K562 (cell line): Measurements from ENCODE around the gene RPL7L1. TPM values are rescaled to one million over a fixed set of nuclear protein-coding genes. Genes with fewer than 3 reads are reported as not detected.

Source experiments
- CTCFL ChIP-seq: IDR thresholded peaks from 2 replicates; pipeline ENCODE4 v1.6.1; 2011; ENCODE audit warnings: borderline replicate concordance, low read depth, mild to moderate bottlenecking, moderate library complexity, low read length; ENCODE audit not compliant: insufficient read depth, poor library complexity, severe bottlenecking
- DPF2 ChIP-seq: fragments of 450-650 bp; IDR thresholded peaks from 2 replicates; pipeline ENCODE4 v1.6.1; 2016
- EHMT2 ChIP-seq: fragments of 450-650 bp; IDR thresholded peaks from 2 replicates; pipeline ENCODE4 v1.6.1; 2018; ENCODE audit warnings: antibody characterized with exemption
- FIP1L1 ChIP-seq: fragments of 200-400 bp; formaldehyde crosslinking; IDR thresholded peaks from 2 replicates; pipeline ENCODE4 v1.6.1; 2018; ENCODE audit warnings: mild to moderate bottlenecking, low read depth, low read length; ENCODE audit not compliant: poor library complexity, severe bottlenecking
- HDAC2 ChIP-seq: fragments of 450-650 bp; IDR thresholded peaks from 2 replicates; pipeline ENCODE4 v1.6.1; 2016; ENCODE audit warnings: mild to moderate bottlenecking
- MTA1 ChIP-seq: fragments of 450-650 bp; IDR thresholded peaks from 2 replicates; pipeline ENCODE4 v1.6.1; 2017; ENCODE audit warnings: borderline replicate concordance
- NRF1 ChIP-seq, 2 experiments: fragments of 450-650 bp; IDR thresholded peaks in 1 of 2; conservative IDR thresholded peaks in 1 of 2; 2 replicates each; pipeline ENCODE4 v1.6.1; 2014; ENCODE audit warnings: mild to moderate bottlenecking in 2 of 2
- PRPF4 ChIP-seq: fragments of 200-400 bp; formaldehyde crosslinking; IDR thresholded peaks from one replicate; pipeline ENCODE4 v1.6.1; 2017; ENCODE audit warnings: low read length, low read depth, mild to moderate bottlenecking; ENCODE audit not compliant: insufficient read depth, poor library complexity, severe bottlenecking
- RBFOX2 ChIP-seq: fragments of 200-400 bp; formaldehyde crosslinking; IDR thresholded peaks from 2 replicates; pipeline ENCODE4 v1.6.1; 2017; ENCODE audit warnings: low read depth, mild to moderate bottlenecking, low read length, moderate library complexity
- SETDB1 ChIP-seq: IDR thresholded peaks from one replicate; pipeline ENCODE4 v1.6.1; 2012; ENCODE audit warnings: low read length, control low read depth, inconsistent platforms
- SNRNP70 ChIP-seq: fragments of 200-400 bp; formaldehyde crosslinking; optimal IDR thresholded peaks from 2 replicates; pipeline ENCODE3; 2017; ENCODE audit warnings: low read depth, low read length
- TFAP4 ChIP-seq: sonication (generic); formaldehyde crosslinking; IDR thresholded peaks from 2 replicates; pipeline ENCODE4 v1.8.0; 2022; ENCODE audit warnings: missing genetic modification reagents, mild to moderate bottlenecking, moderate library complexity, borderline replicate concordance
- UBTF ChIP-seq, 2 experiments: IDR thresholded peaks; 2 replicates each; pipeline ENCODE4 v1.6.1; 2012; ENCODE audit warnings: improper control_type of control experiment in 2 of 2, low read depth in 2 of 2, low read length in 2 of 2, borderline replicate concordance in 1 of 2
- VEZF1 ChIP-seq: fragments of 200-800 bp; sonication (Bioruptor generic); IDR thresholded peaks from 2 replicates; pipeline ENCODE4 v1.6.1; 2017; ENCODE audit warnings: missing genetic modification characterization, missing compliant biosample characterization
- ZNF121 ChIP-seq: sonication (generic); formaldehyde crosslinking; conservative IDR thresholded peaks from 2 replicates; pipeline ENCODE4 v1.8.0; 2022; ENCODE audit warnings: missing genetic modification reagents
- ZNF24 ChIP-seq: fragments of 450-650 bp; IDR thresholded peaks from 2 replicates; pipeline ENCODE4 v1.6.1; 2016
- ZNF408 ChIP-seq: fragments of 250-450 bp; sonication (Bioruptor Pico); IDR thresholded peaks from 2 replicates; pipeline ENCODE4 v1.4.0; 2020; ENCODE audit warnings: low read depth, mild to moderate bottlenecking, moderate library complexity
- ZNF512 ChIP-seq: IDR thresholded peaks from 2 replicates; pipeline ENCODE4 v1.6.1; 2016; ENCODE audit warnings: missing genetic modification characterization, missing compliant biosample characterization
- polyA plus RNA-seq, 8 experiments: library from polyadenylated mRNA; depleted of rRNA in 4 of 8; stranded (reverse) in 5 of 8; unstranded in 3 of 8; fragments of >200 nt; fragmentation: Nextera tagmentation in 2 of 8; fragmentation: Illumina TruSeq in 1 of 8; extraction: Ambion mirVana in 2 of 8; extraction: Trizol in 1 of 8; gene quantifications; 2 replicates each; pipeline versions ENCODE4 v1.2.1 to v1.2.3, GENCODE V29; 2011 to 2014; ENCODE audit warnings: inconsistent platforms in 1 of 8, missing spikeins in 1 of 8
- total RNA-seq, 7 experiments: library from RNA; depleted of rRNA in 6 of 7; stranded (reverse); fragments of >200 nt in 6 of 7; fragmentation: Illumina TruSeq in 2 of 7; extraction: Trizol in 2 of 7; gene quantifications; 2 replicates each; pipeline versions ENCODE4 v1.2.1 to v1.2.3, GENCODE V29; 2011 to 2021; ENCODE audit warnings: low replicate concordance in 1 of 7

Gene RPL7L1
- total and polyA plus RNA-seq, 9 of the 15 experiments (the other 6 are each of a cell fraction or from before 2014, with no cell fraction given): 129 to 259 (median 164) TPM

GRCh38 chr6:42879372-42880239 lies at the start of gene RPL7L1 (continued):
- TF ChIP-seq ZNF121 (CRISPR knock-in tag): no peak
- peak; percentile 75 for TF ChIP-seq VEZF1 (CRISPR knock-in tag)
- TF ChIP-seq ZNF512: no peak
- TF ChIP-seq MTA1: peak; percentile 97
- no peak for TF ChIP-seq FIP1L1
- peak; percentile 67 for TF ChIP-seq DPF2
- peak; percentile 94 for TF ChIP-seq RBFOX2
- TF ChIP-seq ZNF24: peak; percentile 60; the same call in 1 of the 2 replicates
- TF ChIP-seq UBTF (IDR thresholded peaks at IDR 0.05; ENCODE audit: borderline replicate concordance in 1 of 2, low read depth in 2 of 2, low read length in 2 of 2): peak in 1 of 2 experiments; percentile 72; a peak in 1 of 4 replicates
- peak; percentile 38 for TF ChIP-seq SETDB1
- TF ChIP-seq NRF1 (conservative IDR thresholded peaks at IDR 0.05 in 1 of 2, IDR thresholded peaks at IDR 0.05 in 1 of 2): peak; percentile 94 to 95
- TF ChIP-seq EHMT2: 0 out of 2 replicates have a peak, but pooled peaks have one; percentile 56
- TF ChIP-seq TFAP4 (CRISPR knock-in tag): peak; percentile 82
- peak; percentile 47 for TF ChIP-seq SNRNP70
- 0 out of 2 replicates have a peak, but pooled peaks have one; percentile 64 for TF ChIP-seq HDAC2
- TF ChIP-seq ZNF408: no peak
- no peak for TF ChIP-seq PRPF4
- TF ChIP-seq CTCFL: peak; percentile 91
